GM19452 (cell line): ENCODE data around the gene PTCHD1.

ENCODE experiments used
- ATAC-seq: cut with Tn5 transposase; IDR thresholded peaks from one replicate; pipeline ENCODE4 v1.9.1; 2021; ENCODE audit not compliant: unreplicated experiment

The PTCHD1 gene

GRCh38 chrX:23394421-23394820, 59.8 kb downstream of the PTCHD1 start:
- ATAC-seq: no peak

- ATAC-seq: no peak
Observed at GRCh38 chrX:23396263-23396662, 61.6 kb downstream of the PTCHD1 start.

DNA sequence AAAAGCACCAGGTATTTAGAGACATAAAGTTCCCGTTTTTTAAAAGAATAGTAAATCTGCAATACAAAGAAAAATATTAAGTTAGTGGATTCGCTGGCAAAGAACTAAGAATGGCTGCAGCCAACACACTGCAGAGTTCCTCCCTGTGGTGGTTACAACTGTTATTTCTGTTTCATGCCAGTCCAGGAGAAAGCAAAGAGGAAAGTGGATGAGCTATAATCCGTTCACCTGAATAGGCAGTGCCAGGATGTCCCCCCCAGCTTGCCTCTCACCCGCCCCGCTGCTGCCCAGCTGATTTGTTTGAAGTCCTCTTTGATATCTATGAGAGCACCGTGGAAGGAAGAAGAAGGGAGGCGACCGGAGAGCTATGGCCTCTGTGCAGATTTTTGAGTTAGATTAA, 63.9 kb downstream of the PTCHD1 start:
- no peak for ATAC-seq

- no peak for ATAC-seq
Observed at GRCh38 chrX:23403849-23404248, 69.2 kb downstream of the PTCHD1 start.

DNA sequence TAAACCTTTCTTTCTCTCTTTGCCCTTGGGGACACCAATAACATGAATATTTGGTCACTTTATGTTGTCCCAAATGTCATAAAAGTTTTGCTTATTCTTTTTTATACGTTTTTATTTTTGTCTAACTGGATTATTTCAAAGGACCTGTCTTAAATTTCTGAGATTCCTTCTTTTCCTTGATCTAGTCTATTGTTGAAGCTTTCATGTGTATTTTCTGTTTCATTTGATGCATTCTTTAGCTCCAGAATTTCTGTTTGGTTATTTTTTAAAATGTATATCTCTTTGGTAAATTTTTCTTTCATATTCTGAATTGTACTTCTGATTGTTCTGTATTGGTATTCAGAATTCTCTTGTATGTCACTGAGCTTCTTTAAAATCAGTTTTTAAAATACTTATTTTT, 88.3 kb downstream of the PTCHD1 start:
- no peak for ATAC-seq

GRCh38 chrX:23434356-23434884, 99.8 kb downstream of the PTCHD1 start:
- ATAC-seq: no peak

DNA sequence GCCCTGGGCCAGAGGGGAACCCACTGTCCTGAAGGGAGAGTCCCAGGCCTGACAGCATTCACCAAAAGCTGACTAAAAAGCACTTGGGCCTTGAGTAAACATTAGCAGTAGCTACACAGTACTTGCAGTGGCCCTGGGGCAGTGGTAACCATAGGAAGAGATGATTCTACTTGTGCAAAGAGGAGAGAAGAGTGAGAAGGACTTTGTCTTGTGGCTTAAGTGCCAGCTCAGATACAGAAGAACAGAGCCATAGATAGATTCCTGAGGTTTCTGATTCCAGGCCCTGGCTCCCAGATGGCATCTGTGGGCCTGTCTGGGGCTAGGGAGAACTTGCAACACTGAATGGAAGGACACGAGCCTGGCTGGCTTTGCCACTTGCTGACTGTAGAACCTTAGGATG, 100.5 kb downstream of the PTCHD1 start:
- no peak for ATAC-seq

DNA sequence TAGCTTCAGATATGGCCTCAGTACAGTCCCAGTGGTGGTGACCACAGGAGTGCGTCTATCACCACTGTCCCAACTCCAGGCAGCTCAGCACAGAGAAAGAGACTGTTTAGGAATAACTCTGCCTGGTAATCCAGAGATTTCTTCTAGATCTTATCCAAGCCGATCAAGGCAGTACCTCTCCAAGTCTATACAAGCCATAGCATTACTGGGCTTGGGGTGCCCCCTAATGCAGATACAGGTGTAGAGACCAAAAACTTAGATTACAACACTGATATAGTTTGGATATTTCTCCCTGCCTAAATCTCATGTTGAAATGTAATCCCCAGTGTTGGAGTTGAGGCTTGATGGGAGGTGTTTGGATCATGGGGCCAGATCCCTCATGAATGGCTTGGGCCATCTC, 100.9 kb downstream of the PTCHD1 start:
- ATAC-seq: no peak

GRCh38 chrX:23436875-23437274, 102.2 kb downstream of the PTCHD1 start:
- no peak for ATAC-seq

- no peak for ATAC-seq
Observed at GRCh38 chrX:23451266-23451665, 116.6 kb downstream of the PTCHD1 start.
